Measurements from ENCODE around the gene COL15A1.

- no peak for TF ChIP-seq CTCF (IDR thresholded peaks at IDR 0.05; ENCODE audit: low read depth, low read length)
- TF ChIP-seq MAX (IDR thresholded peaks at IDR 0.05; ENCODE audit: low read depth, low read length) = no peak
These were observed 69.3 kb downstream of the COL15A1 start for GRCh38 chr9:99012957-99013512.
